MM.1S (cell line): Measurements from ENCODE around the gene PITX3.

Experiments
- EZH2 ChIP-seq: fragments of 300-600 bp; sonication (generic); optimal IDR thresholded peaks from 2 replicates; pipeline ENCODE3; 2017; ENCODE audit warnings: low read depth, mild to moderate bottlenecking, antibody characterized with exemption, low read length, mixed read lengths
- EZH2phosphoT487 ChIP-seq: fragments of 300-600 bp; sonication (generic); IDR thresholded peaks from 2 replicates; pipeline ENCODE4 v1.6.1; 2018; ENCODE audit warnings: antibody characterized with exemption, low read length

DNA sequence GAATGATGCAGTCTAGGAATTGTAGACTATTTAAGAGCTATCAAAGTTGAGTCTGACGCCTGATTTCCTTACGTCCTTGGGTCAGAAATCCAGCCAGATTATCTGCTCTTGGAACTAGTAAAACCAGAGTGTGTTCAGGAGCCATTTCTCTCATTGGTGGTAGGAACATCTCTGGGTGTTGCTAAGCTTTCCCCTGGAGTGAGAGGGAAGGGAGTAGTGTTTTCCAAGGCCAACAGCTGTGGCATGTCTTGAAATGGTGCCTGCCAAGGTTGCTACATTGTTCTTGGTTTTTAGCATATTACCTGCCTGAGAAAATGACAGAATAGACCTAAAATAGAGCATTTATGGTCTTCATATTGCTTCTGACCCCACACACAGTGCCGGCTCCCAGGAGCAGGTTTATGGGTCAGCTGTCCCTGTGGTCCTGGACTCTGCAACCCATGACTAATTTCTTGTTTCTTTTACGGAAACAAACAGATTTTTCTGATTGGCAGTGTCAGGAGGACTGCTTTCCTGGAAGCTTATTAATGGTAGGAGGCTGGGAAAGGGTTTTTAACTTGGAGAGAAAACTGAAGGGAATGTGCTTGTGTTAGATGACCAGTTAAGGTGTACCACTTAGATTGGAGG is 21.5 kb upstream of the PITX3 start:
- no peak for TF ChIP-seq EZH2phosphoT487
- TF ChIP-seq EZH2, result no peak
